GM21526 (cell line): ENCODE measurements around the gene R3HDM4.

Source experiments
- ATAC-seq: cut with Tn5 transposase; IDR thresholded peaks from one replicate; pipeline ENCODE4 v1.9.1; 2021; ENCODE audit warnings: moderate library complexity; ENCODE audit not compliant: unreplicated experiment, low FRiP score

R3HDM4 gene

DNA sequence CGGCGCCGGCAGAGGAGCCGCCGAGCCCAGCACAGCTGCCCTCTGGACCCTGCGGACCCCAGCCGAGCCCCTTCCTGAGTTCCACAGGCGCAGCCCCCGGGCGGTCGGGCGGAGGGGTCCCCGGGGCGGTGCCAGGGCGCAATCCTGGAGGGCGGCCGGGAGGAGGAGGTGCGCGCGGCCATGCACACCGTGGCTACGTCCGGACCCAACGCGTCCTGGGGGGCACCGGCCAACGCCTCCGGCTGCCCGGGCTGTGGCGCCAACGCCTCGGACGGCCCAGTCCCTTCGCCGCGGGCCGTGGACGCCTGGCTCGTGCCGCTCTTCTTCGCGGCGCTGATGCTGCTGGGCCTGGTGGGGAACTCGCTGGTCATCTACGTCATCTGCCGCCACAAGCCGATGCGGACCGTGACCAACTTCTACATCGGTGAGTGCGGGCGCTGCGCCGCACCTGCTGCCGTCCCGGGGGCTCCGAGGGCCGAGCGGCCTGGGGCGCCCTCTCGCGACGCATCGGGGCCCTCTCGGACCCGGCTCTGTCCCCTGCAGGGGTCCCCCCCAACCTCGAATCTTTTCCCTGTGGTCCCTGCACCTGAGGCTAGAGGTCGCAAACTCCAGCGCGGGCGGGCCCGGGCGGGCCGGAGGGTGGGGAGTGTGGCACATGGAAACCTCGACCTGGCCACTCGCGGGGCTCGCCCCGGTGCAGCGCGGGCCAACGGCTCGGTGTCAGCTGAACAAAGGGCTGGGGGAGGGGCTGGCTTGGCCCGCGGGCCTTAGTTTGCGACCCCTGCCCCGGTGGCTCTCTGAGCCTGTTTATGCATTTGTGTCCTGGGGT is 4.5 kb upstream of the R3HDM4 start, which contains the start of gene KISS1R:
KISS1R (plus strand) TSS at position 11 of the 829 bp plus-strand sequence; CDS start at position 181, 170 bp downstream.
- no peak for ATAC-seq

GRCh38 chr19:916645-917322 is 3.8 kb upstream of the R3HDM4 start:
- ATAC-seq: no peak

GRCh38 chr19:912181-913079 is 589 bp downstream of the R3HDM4 start:
- no peak for ATAC-seq

DNA sequence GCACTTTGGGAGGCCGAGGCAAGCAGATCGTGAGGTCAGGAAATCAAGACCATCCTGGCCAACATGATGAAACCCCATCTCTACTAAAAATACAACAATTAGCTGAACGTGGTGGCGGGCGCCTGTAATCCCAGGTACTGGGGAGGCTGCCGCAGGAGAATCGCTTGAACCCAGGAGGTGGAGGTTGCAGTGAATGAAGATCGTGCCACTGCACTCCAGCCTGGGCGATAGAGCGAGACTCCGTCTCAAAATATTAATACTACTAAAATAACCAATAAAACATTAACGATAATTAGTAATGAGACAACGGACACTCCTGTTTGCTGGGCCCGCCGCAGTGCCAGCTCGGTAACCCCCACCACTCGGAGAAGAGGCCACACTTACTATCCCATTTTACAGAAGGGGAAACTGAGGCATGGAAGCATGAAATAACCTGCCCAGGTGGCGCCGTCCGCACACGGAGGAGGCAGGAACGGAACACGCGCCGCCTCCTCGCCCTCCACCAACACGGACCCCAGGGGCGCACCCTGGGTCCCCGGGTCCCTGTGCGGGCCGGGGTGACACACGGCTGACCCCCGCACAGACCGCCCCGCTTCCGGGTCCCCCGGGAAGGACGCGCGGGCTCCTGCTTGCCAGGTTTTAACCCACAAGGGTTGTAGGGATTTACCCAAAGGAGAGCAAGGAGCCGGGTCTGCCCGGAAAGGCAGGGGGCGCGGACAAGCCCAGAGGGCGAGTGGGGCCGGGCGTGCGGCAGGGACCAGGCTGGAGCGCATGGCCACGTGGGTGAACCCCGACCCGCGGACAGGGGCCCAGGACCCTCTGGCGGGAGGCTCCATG is 1.6 kb downstream of the R3HDM4 start:
- no peak for ATAC-seq

GRCh38 chr19:907183-907853 is 5.7 kb downstream of the R3HDM4 start:
- no peak for ATAC-seq

- ATAC-seq: no peak
These were observed 6.5 kb downstream of the R3HDM4 start for GRCh38 chr19:906480-906879.

GRCh38 chr19:904545-904944 is 8.5 kb downstream of the R3HDM4 start:
- no peak for ATAC-seq

GRCh38 chr19:903266-903797 is 9.7 kb downstream of the R3HDM4 start:
- ATAC-seq: no peak

DNA sequence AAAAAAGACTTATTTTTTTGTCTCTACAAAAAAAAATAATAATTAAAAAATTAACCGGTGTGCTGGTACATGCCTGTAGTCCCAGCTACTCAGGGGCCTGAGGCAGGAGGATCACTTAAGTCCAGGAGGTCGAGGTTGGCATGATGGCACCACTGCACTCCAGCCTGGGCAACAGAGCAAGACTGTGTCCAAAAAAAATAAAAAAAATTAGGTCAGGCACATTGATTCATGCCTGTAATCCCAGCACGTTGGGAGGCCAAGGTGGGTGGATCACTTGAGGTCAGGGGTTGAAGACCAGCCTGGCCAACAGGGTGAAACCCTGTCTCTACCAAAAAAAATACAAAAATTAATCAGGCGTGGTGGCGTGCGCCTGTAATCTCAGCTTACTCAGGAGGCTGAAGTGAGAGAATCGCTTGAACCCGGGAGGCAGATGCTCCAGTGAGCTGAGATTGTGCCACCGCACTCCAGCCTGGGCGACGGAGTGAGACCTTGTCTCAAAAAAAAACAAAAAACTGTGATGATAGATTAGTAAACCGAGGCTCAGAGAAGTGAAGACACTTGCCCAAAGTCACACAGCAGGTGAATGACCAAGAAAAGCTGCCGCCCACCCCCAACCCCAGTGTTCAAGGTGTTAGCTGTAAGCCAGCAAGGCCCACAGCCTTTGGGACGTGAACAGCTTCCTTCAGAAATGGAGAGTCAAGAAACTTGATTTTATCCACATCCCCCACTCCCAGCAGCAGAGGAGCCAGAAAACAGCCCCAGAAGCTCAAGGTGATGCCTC is 10.4 kb downstream of the R3HDM4 start:
- ATAC-seq: no peak

DNA sequence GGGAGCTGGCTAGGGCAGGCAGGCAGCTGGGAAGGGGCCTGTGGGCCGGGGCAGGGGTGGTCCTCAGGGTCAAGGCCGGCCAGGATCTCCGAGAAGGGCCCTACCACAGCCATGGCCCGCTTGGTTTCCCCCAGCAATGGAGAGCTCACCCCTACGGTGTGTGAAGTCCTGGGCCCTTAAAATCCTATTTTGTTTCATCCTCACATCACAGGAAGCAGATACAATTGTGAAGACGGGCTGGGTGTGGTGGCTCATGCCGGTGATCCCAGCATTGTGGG is 11.0 kb downstream of the R3HDM4 start:
- no peak for ATAC-seq

DNA sequence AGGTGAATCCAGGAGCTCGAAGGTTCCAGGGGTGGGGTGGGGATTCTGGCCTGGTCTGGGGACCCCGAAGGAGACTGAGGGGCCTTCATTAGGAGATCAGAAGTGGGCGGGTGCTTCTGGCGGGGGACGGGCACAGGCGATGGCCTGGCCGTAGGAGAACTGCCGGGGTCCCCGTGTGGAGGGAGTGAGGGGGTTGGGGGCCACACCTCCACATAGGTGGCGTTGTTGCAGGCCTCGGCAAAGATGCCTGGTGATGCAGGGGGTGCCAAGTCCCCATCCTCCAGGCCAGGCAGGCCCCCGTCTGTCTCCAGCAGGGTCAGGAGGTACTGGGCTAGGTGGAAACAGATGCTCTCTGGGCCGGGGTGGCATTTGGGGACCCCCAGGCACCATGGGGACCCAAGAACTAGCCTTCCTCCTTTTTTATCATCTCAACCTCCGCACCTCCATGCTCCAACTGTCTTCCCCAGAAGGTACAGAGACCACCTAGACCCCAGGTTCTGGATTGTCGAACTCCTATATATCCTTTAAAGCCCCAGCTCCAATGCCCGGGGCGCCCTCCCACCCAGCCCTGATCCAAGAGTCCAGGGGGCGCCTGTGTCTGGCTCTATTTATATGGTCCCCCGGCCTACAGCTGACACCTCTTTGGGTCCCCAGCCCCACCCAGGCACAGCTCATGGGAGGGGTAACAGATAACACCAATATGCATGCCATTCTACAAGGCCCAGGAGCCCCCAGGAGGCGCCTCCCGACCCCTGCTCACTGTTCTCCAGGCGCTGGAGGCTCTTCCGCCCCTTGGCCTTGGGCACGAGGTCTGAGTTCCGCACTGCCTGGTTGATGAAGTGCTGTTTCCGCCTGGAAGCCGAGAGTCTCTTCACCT is 11.6 kb downstream of the R3HDM4 start:
- no peak for ATAC-seq

GRCh38 chr19:900302-901111 is 12.5 kb downstream of the R3HDM4 start:
- no peak for ATAC-seq

GRCh38 chr19:900043-900301 is 13.0 kb downstream of the R3HDM4 start:
- ATAC-seq: no peak

DNA sequence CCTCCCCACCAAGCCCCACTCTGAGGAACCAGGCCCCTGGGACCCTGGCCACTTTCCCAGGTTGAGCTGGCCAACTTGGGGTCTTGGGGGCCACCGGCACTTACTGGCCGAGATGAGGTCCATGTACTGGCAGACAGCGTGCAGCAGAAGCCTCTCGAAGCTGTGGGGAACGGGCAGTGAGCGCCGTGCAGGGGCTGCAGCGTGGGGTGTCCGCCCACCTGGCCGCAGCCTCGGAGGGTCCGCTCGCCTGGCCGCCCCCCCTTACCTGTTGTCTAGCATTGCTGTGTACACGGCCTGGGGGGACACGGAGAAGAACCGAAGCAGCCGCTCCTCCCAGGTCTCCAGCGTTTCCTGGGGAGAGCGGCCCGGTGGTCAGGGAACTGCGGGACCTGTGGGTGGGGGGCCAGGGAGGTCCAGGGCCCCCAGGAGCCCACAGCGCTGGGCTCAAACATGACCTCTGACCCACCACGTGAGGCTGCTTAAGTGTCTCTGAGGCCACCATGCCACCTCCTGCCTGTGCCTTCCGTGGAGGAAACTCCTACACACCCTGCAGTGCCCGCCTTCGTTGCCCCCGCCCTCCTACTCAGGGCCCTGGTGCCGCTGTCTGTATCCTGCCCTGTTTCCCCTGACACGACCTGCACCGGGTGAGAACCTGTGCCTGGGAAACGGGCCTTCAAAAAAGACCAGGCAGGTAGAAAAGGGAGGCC is 13.5 kb downstream of the R3HDM4 start:
- no peak for ATAC-seq

GRCh38 chr19:898663-899062 is 14.4 kb downstream of the R3HDM4 start:
- ATAC-seq: no peak

DNA sequence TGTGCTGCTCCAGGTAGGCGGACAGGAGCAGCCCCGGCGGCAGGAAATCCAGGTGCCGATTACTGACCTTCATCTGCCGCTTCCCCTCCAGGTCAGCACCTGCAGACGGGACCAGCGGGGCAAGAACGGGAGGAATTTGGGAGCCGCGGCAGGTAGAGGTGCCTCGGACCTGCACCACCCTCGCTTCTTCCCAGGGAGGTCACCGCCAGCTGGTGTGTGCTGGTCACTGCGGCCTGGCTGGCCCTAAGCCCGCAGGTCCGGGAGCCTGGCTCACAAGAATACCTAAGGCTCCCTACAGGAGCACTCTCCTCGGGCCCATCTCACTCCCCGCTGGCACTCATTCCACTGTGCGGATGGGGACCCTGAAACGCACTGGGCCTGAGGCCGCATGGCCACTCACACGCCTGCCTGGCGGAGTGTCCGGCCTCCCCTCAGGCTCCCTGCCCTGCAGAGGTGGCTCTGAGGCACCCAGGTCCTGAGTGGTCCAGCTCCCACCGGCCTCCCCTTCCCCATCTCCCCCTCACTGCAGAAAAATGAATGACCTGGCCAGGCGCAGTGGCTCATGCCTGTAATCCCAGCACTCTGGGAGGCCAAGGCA is 15.5 kb downstream of the R3HDM4 start:
- ATAC-seq: no peak
